Renal cortex interstitium (tissue), 11 donors: ENCODE measurements around the gene RERE. TPM values are rescaled to one million over a fixed set of nuclear protein-coding genes. Genes with fewer than 3 reads are reported as not detected.
"Not testable (repeated sequence)": the region's sequence is repeated elsewhere in the genome, so short reads cannot be mapped to it uniquely, and the experiment has no call there.

Experiments
- DNase-seq, 11 donors: peaks; one replicate each; pipeline ENCODE4 v3.0.0-alpha.2; 2013; ENCODE audit warnings: low read depth in 9 of 11, low spot score in 4 of 11; ENCODE audit errors: extremely low read depth in 1 of 11
- polyA plus RNA-seq, 3 donors: library from polyadenylated mRNA; unstranded; fragments of 120-200 nt; gene quantifications; one replicate each; pipeline ENCODE4 v1.2.1, GENCODE V29; 2013; ENCODE audit not compliant: insufficient read length in 3 of 3

RERE gene
- polyA plus RNA-seq, 3 donors = 149 to 169 (median 157) TPM

GRCh38 chr1:8706995-8707396 lies 110.4 kb downstream of the RERE start:
- DNase-seq = peak in 4 of 11 donors; percentile 37 to 77 (median 64)

DNA sequence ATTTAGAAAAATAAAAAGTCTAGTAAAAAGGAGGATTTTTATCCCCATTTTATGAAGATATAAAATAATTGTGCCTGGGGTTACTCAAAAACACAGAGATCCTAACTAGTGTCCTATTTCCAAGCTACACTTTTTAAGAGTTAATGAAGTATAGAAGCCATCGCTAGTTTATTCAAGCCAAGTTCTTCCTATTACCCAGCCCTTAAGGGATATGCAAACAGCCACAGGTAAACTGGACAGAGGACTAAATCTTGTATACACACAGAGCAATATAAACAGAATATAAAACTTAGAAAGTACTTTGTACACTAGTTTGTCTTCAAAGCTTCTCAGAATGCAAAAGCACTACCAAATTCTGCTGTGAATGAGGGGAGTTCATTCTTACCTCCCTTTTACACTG lies 111.1 kb downstream of the RERE start:
- no peak for DNase-seq

- DNase-seq = no peak
These were observed 112.5 kb downstream of the RERE start for GRCh38 chr1:8704866-8705506.

DNA sequence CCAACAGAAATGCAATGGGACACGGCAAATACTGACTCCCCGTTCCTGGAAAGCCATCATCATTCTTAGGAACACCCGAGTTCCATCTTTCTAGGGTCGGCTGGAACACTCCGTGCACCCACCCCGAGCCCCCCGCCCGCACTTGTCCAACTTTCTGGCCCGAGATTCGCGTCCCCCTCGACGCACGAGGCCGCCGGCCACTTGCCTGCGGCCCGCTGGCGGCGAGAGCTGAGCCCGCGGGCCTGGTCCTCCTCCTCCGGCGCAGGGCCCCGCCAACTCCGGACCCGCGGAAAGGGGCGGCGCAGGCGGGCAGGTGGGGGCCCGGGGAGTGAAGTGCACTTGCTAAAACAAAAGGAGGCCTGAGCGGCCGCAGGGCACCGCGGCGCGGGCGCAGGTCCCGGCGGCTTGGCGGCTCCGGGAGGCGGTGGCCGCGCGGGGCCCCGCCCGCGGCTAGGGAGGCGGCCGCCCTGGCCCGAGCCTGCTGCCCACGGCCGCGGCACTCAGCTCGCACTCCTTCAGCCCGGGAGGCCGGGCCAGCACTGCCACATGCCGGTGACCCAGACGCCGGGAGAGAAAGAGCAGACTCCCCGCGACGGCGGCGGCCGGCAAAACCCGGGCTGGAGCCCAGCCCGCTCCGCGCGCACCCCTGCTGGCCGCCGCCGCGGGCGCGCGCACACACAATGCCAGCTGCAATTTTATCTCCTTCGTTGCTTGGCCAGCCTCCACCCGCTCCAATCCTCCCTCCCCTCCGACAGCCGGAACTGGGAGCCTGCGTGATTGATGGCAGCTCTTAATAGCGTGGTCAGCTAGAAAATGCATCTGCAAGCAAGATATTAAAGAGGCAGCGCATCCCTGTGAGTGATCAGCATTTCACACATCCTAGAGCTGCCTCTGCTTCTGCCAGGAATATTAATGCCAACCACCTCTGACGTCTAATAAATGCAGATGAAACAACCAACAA lies 114.3 kb downstream of the RERE start:
- peak; percentile 73 to 89 (median 84) for DNase-seq

DNA sequence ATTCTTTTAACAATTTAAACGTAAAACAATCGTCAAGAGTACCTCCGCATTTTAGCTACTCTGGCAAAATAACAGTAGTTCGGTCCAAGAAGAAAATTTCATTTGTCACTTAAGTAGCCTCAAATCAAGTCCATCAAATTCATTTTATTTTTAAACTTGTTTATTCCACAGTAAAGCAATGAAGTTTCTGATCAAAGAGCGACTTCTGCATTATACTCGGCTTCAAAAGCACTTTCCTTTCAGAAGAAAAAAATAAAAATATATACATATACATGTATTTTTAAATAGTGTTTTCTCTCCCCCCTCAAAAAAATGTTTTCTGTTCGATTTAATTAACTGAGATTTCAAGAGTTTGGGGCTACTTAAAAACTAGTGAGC lies 115.0 kb downstream of the RERE start:
- no peak for DNase-seq

GRCh38 chr1:8701794-8702471 lies 115.5 kb downstream of the RERE start:
- peak in 3 of 11 donors; percentile 40 to 61 (median 42) for DNase-seq

- no peak for DNase-seq
These were observed 117.8 kb downstream of the RERE start for GRCh38 chr1:8699679-8700078.

- no peak for DNase-seq
These were observed 118.4 kb downstream of the RERE start for GRCh38 chr1:8698937-8699447.

DNA sequence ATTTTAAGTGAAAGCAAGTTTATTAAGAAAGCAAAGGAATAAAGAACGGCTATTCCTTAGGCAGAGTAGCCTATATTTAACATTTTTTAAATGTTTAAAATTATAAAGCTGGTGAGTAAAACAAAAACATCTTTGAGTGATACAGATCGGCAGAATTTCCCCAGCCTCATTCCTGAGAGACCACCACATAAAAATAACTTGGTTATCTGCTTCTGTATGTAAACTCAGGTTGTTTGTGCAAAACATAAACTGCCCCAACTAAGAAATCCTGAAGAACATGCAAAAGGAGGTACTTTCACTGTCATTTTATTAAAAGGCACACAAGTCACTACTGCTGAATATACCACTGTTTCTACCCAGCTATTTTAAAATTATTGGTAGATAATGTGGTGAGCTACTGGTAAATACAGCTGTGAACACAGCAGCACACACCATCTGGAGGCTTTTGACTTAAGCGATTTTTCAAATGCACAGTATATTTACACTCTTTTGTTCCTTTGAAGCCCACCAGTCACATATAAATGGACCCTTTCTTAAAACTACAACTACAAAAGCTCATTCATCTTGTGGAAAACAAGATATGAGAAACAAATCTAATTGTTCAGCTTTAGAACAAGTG lies 119.3 kb downstream of the RERE start:
- DNase-seq = no peak

DNA sequence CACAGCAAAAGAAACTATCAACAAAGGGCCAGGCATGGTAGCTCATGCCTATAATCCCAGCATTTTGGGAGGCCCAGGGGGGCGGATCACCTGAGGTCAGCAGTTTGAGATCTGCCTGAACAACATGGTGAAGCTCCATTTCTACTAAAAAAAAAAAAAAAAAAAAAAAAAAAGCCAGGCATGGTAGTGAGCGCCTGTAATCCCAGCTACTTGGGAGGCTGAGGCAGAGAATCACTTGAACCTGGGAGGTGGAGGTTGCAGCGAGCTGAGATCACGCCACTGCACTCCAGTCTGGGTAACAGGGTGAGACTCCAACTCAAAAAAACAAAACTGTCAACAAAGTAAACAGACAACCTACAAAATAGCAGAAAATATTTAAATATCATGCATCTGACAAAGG lies 122.0 kb downstream of the RERE start:
- DNase-seq = not testable (repeated sequence)

- DNase-seq = no peak
These were observed 124.3 kb downstream of the RERE start for GRCh38 chr1:8693107-8693506.

- no peak for DNase-seq
These were observed 125.8 kb downstream of the RERE start for GRCh38 chr1:8691662-8692061.

DNA sequence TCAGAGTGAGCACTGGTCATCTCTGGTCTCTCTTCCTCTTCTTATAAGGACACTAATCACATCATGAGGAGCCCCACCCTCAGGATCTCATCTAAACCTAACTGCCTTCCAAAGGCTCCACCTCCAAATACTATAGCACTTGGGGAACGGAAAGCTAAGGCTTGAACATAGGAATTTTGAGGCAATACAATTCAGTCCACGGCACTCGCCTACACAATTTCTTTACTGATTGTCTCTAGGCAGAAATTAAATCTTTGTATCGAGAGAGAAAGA lies 127.3 kb downstream of the RERE start:
- DNase-seq = no peak

- DNase-seq = no peak
These were observed 127.8 kb downstream of the RERE start for GRCh38 chr1:8689431-8690252.

- DNase-seq = no peak
These were observed 129.9 kb downstream of the RERE start for GRCh38 chr1:8687538-8687937.

GRCh38 chr1:8687039-8687438 lies 130.4 kb downstream of the RERE start:
- no peak for DNase-seq

DNA sequence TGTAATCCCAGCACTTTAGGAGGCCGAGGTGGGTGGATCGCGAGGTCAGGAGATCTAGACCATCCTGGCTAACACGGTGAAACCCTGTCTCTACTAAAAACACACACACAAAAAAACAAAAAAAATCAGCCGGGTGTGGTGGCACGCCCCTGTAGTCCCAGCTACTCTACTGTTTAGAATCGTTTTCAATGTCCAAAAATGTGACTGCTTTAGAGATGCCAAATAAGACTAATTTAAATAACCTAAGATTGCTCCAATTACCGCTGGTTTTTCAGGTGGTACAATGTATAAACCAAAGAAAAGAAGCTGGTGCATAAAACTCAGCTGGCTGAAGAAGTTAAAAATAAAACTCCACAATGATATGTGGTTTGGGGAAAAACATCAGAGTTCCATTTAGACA lies 132.0 kb downstream of the RERE start:
- DNase-seq = no peak

GRCh38 chr1:8684590-8684989 lies 132.8 kb downstream of the RERE start:
- DNase-seq = no peak

DNA sequence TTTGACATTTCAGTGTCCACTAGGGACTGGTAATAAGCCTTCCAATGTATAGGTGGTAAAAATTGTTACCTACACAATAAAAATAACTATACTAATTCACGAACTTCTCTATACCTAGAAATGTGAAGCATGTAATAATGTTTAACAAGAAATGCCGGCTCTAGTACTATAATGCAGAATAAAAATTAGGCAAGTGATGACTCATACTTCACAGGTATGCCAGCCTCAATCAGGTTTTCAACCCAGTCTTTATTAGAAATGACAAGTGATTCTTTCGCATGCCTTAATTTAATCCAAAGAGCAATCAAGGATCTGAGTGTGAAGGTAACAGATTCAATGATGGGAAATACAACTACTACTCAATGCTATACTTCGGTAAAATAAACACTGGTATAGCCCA lies 134.9 kb downstream of the RERE start:
- DNase-seq = no peak
